Osteoblast (primary cell): ENCODE data around the gene ARMC3. TPM values are rescaled to one million over a fixed set of nuclear protein-coding genes. Genes with fewer than 3 reads are reported as not detected.

Experiments
- DNase-seq: peaks from one replicate; pipeline ENCODE4 v3.0.0; 2011; ENCODE audit warnings: low spot score, mixed read lengths; ENCODE audit not compliant: insufficient read length; ENCODE audit errors: missing footprints
- H2AFZ ChIP-seq: 2 replicates; pipeline ENCODE4 v1.6.0; 2011; ENCODE audit warnings: mild to moderate bottlenecking, low read length
- H3K27ac ChIP-seq: 2 replicates; pipeline ENCODE4 v1.5.1; 2011; ENCODE audit warnings: mild to moderate bottlenecking, low read depth, low read length, moderate library complexity
- H3K27me3 ChIP-seq: 2 replicates; pipeline ENCODE4 v1.6.0; 2012; ENCODE audit warnings: mild to moderate bottlenecking, control low read depth, inconsistent platforms, low read length, moderate library complexity; ENCODE audit not compliant: insufficient read depth
- H3K36me3 ChIP-seq: 2 replicates; pipeline ENCODE4 v1.5.1; 2011; ENCODE audit warnings: mild to moderate bottlenecking, low read length, control low read depth, moderate library complexity; ENCODE audit not compliant: insufficient read depth
- H3K4me1 ChIP-seq: 2 replicates; pipeline ENCODE4 v1.5.1; 2011; ENCODE audit warnings: mild to moderate bottlenecking, low read length, control low read depth, moderate library complexity; ENCODE audit not compliant: insufficient read depth
- H3K4me2 ChIP-seq: 2 replicates; pipeline ENCODE4 v1.6.0; 2011; ENCODE audit warnings: mild to moderate bottlenecking, low read length; ENCODE audit not compliant: insufficient read depth
- H3K4me3 ChIP-seq: fragments of 200-600 bp; sonication (generic); 3 replicates; pipeline ENCODE4 v1.5.1; 2012; ENCODE audit warnings: mild to moderate bottlenecking, low read length, inconsistent platforms; ENCODE audit not compliant: insufficient read depth
- H3K79me2 ChIP-seq: 2 replicates; pipeline ENCODE4 v1.6.0; 2012; ENCODE audit warnings: mild to moderate bottlenecking, low read length, control low read depth, inconsistent platforms; ENCODE audit not compliant: insufficient read depth
- H3K9me3 ChIP-seq: 2 replicates; pipeline ENCODE4 v1.5.1; 2011; ENCODE audit warnings: low read depth, low read length, control low read depth
- H4K20me1 ChIP-seq: 2 replicates; pipeline ENCODE4 v1.6.0; 2012; ENCODE audit warnings: mild to moderate bottlenecking, low read length, control low read depth; ENCODE audit not compliant: insufficient read depth
- CTCF ChIP-seq: IDR thresholded peaks from 2 replicates; pipeline ENCODE4 v1.5.1; 2011; ENCODE audit warnings: mild to moderate bottlenecking, low read depth, low read length, moderate library complexity; ENCODE audit errors: extremely low read depth
- total RNA-seq: library from RNA; depleted of rRNA; stranded (reverse); fragments of >200 nt; gene quantifications from 2 replicates; pipeline ENCODE4 v1.2.3, GENCODE V29; 2012

Gene ARMC3
- total RNA-seq, 1 donor, result under 0.01 TPM

- TF ChIP-seq CTCF, result no peak
- Histone ChIP-seq H3K27me3 (no peaks in the 10 kb centered on the region), H3K9me3 (no peaks in the 10 kb centered on the region), H3K79me2 (no peaks in the 10 kb centered on the region), H2AFZ (no peak overlapping the region), H3K4me3 (no peak overlapping the region), H3K27ac (no peak overlapping the region), H3K4me2 (no peak overlapping the region), H4K20me1 (no peaks in the 10 kb centered on the region), H3K36me3 (no peaks in the 10 kb centered on the region), H3K4me1 (no peaks in the 10 kb centered on the region)
- DNase-seq, result no peak
Measured at GRCh38 chr10:22895252-22895651, 32.6 kb upstream of the ARMC3 start.

- DNase-seq, result no peak
- Histone ChIP-seq H3K36me3 (no peaks in the 10 kb centered on the region), H3K79me2 (no peaks in the 10 kb centered on the region), H3K4me3 (no peak overlapping the region), H3K4me2 (no peak overlapping the region), H3K9me3 (no peaks in the 10 kb centered on the region), H3K4me1 (no peaks in the 10 kb centered on the region), H4K20me1 (no peaks in the 10 kb centered on the region), H3K27me3 (no peaks in the 10 kb centered on the region), H3K27ac (no peak overlapping the region), H2AFZ (no peak overlapping the region)
- TF ChIP-seq CTCF, result no peak
Measured at GRCh38 chr10:22897371-22897770, 30.5 kb upstream of the ARMC3 start.

- H3K27me3 ChIP-seq, result no peaks in the 10 kb centered on the region
- no peaks in the 10 kb centered on the region for H3K9me3 ChIP-seq
- H2AFZ ChIP-seq, result no peak overlapping the region
- no peaks in the 10 kb centered on the region for H4K20me1 ChIP-seq
- no peak for DNase-seq
- no peak for TF ChIP-seq CTCF
- H3K4me1 ChIP-seq, result no peaks in the 10 kb centered on the region
- H3K27ac ChIP-seq, result no peak overlapping the region
- H3K79me2 ChIP-seq, result no peaks in the 10 kb centered on the region
- no peak overlapping the region for H3K4me3 ChIP-seq
- no peaks in the 10 kb centered on the region for H3K36me3 ChIP-seq
- no peak overlapping the region for H3K4me2 ChIP-seq
Measured at GRCh38 chr10:22899307-22899706, 28.5 kb upstream of the ARMC3 start.

GRCh38 chr10:22899775-22900174, 28.1 kb upstream of the ARMC3 start:
- H3K4me2 ChIP-seq, result no peak overlapping the region
- H3K4me3 ChIP-seq, result no peak overlapping the region
- DNase-seq, result no peak
- no peaks in the 10 kb centered on the region for H3K4me1 ChIP-seq
- H3K27ac ChIP-seq, result no peak overlapping the region
- H3K36me3 ChIP-seq, result no peaks in the 10 kb centered on the region
- no peak for TF ChIP-seq CTCF
- no peaks in the 10 kb centered on the region for H3K27me3 ChIP-seq
- H2AFZ ChIP-seq, result no peak overlapping the region
- H3K9me3 ChIP-seq, result no peaks in the 10 kb centered on the region
- H4K20me1 ChIP-seq, result no peaks in the 10 kb centered on the region
- H3K79me2 ChIP-seq, result no peaks in the 10 kb centered on the region
